ENCODE results near the gene ZBTB44.

GRCh38 chr11:130241713-130242112, 73.0 kb downstream of the ZBTB44 start:
- TF ChIP-seq POLR2A (IDR thresholded peaks at IDR 0.05) (no peak), CTCF (IDR thresholded peaks at IDR 0.05) (no peak), POLR2AphosphoS5 (IDR thresholded peaks at IDR 0.05; ENCODE audit: insufficient read depth in 1 of 2, low read depth in 1 of 2) (no peak)
